ENCODE measurements around the gene SVBP. TPM values are rescaled to one million over a fixed set of nuclear protein-coding genes. Genes with fewer than 3 reads are reported as not detected.
"Not testable (repeated sequence)": the region's sequence is repeated elsewhere in the genome, so short reads cannot be mapped to it uniquely, and the experiment has no call there.

Gene SVBP
- total and polyA plus RNA-seq, 12 donors, result 11.6 to 31.7 (median 14.5) TPM

GRCh38 chr1:42817440-42817767 lies 207 bp upstream of the SVBP start:
- Histone ChIP-seq H3K4me1 (peaks cover 0 to 29% (median 23%) of the 10 kb centered on the region in 9 donors), H3K9me3 (no peaks in the 10 kb centered on the region), H3K36me3 (peaks cover 0 to 15% (median 0%) of the 10 kb centered on the region in 9 donors), H3K27ac (peak overlapping the region; percentile 93 to 100 (median 99)), H3K27me3 (no peaks in the 10 kb centered on the region), H3K4me3 (peak overlapping the region; percentile 29 to 92 (median 74))
- TF ChIP-seq CTCF (IDR thresholded peaks at IDR 0.05), result no peak
- DNase-seq (no peak), ATAC-seq (no peak)
- WGBS, 2 donors, result 0% methylated on average over 13 of the region's 13 CpGs
- intact Hi-C loops (cut with DNase I), result loop anchor here in 2 of 10 donors (2.0 kb wide), 2 partner anchors 29 to 51 kb away; partner anchors contain the start of genes C1orf50 (in 2 of the 2), P3H1 (in 2 of the 2) and ZNF691 (in 1 of the 2)

GRCh38 chr1:42815941-42816584 lies 1.1 kb downstream of the SVBP start:
- WGBS, 2 donors, result 25 to 37% methylated on average over 7 of the region's 7 CpGs
- H3K9me3 ChIP-seq, result no peaks in the 10 kb centered on the region
- H3K27ac ChIP-seq, result peak overlapping the region in 9 of 10 donors; percentile 93 to 100 (median 99)
- no peak for TF ChIP-seq CTCF (IDR thresholded peaks at IDR 0.05)
- peaks cover 0 to 27% (median 23%) of the 10 kb centered on the region in 9 donors for H3K4me1 ChIP-seq
- H3K27me3 ChIP-seq, result no peaks in the 10 kb centered on the region
- H3K36me3 ChIP-seq, result peaks cover 0 to 19% (median 0%) of the 10 kb centered on the region in 9 donors
- no peak for DNase-seq
- ATAC-seq, result no peak
- intact Hi-C loops (cut with DNase I), result loop anchor here in 2 of 10 donors (2.0 kb wide), 2 partner anchors 31 to 49 kb away; partner anchors contain the start of genes C1orf50 (in 2 of the 2), P3H1 (in 2 of the 2) and ZNF691 (in 1 of the 2)
- peak overlapping the region; percentile 29 to 92 (median 74) for H3K4me3 ChIP-seq

DNA sequence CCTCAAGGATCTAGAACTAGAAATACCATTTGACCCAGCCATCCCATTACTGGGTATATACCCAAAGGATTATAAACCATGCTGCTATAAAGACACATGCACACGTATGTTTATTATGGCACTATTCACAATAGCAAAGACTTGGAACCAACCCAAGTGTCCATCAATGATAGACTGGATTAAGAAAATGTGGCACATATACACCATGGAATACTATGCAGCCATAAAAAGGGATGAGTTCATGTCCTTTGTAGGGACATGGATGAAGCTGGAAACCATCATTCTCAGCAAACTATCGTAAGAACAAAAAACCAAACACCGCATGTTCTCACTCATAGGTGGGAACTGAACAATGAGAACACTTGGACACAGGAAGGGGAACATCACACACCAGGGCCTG lies 2.4 kb downstream of the SVBP start:
- DNase-seq; H3K27me3 ChIP-seq; H3K4me3 ChIP-seq; intact Hi-C loops (cut with DNase I); H3K9me3 ChIP-seq; H3K27ac ChIP-seq; ATAC-seq: not testable (repeated sequence)
- H3K36me3 ChIP-seq, result peaks cover 0 to 27% (median 0%) of the 10 kb centered on the region in 9 donors
- 94 to 100% methylated on average over 3 of the region's 3 CpGs for WGBS, 2 donors
- H3K4me1 ChIP-seq, result peaks cover 0 to 27% (median 23%) of the 10 kb centered on the region in 9 donors

GRCh38 chr1:42807056-42807668 lies 10.0 kb downstream of the SVBP start:
- Histone ChIP-seq H3K36me3 (peaks cover 0 to 43% (median 7%) of the 10 kb centered on the region in 9 donors), H3K9me3 (no peaks in the 10 kb centered on the region), H3K4me1 (peaks cover 0 to 6% (median 0%) of the 10 kb centered on the region in 9 donors), H3K4me3 (no peak overlapping the region), H3K27me3 (no peaks in the 10 kb centered on the region), H3K27ac (no peak overlapping the region)
- DNase-seq, result no peak
- ATAC-seq, result peak in 5 of 8 donors; percentile 29 to 56 (median 31)
- no peak for TF ChIP-seq CTCF (IDR thresholded peaks at IDR 0.05)
- intact Hi-C loops (cut with DNase I), result no loop called here
